GM18511 (cell line): ENCODE data around the gene AHCTF1.

Experiments used
- ATAC-seq: cut with Tn5 transposase; IDR thresholded peaks from one replicate; pipeline ENCODE4 v1.9.1; 2021; ENCODE audit warnings: mild to moderate bottlenecking, moderate library complexity; ENCODE audit not compliant: unreplicated experiment

Gene AHCTF1, protein sequence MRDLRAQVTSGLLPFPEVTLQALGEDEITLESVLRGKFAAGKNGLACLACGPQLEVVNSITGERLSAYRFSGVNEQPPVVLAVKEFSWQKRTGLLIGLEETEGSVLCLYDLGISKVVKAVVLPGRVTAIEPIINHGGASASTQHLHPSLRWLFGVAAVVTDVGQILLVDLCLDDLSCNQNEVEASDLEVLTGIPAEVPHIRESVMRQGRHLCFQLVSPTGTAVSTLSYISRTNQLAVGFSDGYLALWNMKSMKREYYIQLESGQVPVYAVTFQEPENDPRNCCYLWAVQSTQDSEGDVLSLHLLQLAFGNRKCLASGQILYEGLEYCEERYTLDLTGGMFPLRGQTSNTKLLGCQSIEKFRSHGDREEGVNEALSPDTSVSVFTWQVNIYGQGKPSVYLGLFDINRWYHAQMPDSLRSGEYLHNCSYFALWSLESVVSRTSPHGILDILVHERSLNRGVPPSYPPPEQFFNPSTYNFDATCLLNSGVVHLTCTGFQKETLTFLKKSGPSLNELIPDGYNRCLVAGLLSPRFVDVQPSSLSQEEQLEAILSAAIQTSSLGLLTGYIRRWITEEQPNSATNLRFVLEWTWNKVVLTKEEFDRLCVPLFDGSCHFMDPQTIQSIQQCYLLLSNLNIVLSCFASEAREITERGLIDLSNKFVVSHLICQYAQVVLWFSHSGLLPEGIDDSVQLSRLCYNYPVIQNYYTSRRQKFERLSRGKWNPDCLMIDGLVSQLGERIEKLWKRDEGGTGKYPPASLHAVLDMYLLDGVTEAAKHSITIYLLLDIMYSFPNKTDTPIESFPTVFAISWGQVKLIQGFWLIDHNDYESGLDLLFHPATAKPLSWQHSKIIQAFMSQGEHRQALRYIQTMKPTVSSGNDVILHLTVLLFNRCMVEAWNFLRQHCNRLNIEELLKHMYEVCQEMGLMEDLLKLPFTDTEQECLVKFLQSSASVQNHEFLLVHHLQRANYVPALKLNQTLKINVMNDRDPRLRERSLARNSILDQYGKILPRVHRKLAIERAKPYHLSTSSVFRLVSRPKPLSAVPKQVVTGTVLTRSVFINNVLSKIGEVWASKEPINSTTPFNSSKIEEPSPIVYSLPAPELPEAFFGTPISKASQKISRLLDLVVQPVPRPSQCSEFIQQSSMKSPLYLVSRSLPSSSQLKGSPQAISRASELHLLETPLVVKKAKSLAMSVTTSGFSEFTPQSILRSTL (N-terminal part only)

DNA sequence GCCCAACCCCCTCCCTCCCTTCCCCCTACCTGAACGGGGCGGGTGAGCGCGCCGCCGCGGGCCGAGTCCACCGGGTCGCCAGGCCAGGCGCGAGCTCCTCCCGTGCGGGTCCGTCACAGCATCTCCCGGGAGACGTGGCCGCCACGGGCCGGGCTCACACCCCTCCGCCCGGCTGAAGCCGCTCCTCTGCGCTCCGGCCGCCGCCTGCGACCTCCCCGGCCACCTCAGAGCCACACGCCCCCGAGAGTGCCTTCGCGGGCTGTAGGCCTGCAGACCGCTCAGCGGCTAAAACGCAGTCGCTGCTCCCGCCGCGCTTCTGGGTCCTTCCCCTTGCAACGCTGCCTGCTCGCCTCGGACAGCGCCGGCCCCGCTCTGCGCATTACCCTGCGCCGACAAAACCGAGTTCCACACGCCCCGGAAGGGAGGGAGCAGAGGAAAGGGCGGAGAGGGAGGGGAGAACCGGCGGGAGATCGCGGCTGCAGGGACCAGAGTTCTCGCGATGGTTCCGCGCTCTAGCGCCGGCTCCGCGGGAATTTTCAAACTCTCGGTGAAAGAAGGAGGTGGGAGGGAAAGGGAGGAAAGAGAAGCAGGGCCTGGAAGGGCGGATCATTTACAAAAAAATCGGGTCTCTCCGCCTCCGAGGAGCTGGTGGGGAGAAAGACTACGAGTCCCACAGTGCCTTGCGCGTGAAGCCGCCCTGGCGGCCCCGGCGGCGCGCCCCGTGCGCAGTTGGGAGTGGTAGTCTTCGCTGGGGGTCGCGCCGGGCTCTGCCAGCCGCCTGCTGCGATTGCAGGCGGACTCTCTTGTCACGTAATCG is at the start of gene AHCTF1:
AHCTF1 (minus strand) TSS at position 400 of the 817 bp plus-strand sequence. CDS start 13,578 bp downstream, outside the sequence.
- ATAC-seq, result peak; percentile 91

- ATAC-seq, result no peak
Observed at GRCh38 chr1:246978785-246979184, 47.0 kb upstream of the AHCTF1 start.

- ATAC-seq, result no peak
Observed at GRCh38 chr1:246978281-246978680, 46.5 kb upstream of the AHCTF1 start.

DNA sequence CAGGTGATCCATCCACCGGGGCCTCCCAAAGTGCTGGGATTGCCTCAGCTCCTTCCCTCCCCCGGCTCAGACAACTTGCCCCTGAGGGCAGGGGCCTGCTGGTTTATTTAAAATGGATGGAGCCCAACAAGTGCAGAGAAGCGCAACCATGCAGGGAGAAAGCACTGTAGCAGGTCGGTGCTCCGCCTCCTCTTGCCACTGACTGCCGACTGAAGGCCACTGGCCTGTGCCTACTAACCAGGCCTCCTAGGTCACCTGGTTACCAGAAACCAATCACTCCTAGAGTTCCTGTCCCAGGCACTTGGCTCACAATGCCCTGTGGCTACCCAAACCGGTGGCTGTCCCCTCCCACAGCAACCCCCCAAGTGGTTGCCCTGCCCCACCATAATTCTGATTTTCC is 40.2 kb upstream of the AHCTF1 start:
- ATAC-seq, result no peak

DNA sequence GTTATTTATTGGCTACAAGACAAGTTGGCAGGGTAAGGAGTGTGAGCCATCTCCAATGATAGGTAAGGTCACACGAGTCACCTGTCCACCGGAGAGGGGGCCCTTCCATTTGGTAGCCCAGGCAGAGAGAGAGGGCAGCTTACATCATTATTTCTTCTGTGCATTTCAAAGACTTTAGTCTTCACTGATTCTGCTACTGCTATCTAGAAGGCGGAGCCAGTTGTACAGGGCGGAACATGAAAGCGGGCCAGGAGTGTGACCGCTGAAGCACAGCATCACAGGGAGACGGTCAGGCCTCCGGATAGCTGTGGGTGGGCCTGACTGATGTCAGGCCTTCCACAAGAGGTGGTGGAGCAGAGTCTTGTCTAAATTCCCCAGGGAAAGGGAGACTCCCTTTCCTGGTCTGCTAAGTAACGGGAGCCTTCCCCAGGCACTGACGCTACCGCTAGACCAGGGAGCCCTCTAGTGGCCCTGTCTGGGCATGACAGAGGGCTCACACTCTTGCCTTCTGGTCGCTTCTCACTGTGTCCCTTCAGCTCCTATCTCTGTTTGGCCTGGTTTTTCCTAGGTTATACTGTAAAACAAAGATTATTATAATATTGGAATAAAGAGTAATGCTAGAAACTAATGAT is 39.5 kb upstream of the AHCTF1 start:
- no peak for ATAC-seq

DNA sequence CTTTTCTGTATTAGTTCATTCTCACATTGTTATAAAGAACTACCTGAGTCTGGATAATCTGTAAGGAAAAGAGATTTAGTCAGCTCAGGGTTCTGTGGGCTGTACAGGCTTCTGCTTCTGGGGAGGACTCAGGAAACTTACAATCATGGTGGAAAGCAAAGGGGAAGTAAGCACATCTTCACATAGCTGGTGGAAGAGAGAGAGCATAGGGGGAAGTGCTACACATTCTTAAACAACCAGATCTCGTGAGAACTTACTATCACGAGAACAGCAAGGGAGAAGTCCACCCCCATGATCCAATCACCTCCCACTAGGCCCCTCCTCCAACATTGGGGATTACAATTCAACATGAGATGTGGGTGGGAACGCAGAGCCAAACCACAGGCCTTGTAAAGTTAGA is 37.9 kb upstream of the AHCTF1 start:
- no peak for ATAC-seq

DNA sequence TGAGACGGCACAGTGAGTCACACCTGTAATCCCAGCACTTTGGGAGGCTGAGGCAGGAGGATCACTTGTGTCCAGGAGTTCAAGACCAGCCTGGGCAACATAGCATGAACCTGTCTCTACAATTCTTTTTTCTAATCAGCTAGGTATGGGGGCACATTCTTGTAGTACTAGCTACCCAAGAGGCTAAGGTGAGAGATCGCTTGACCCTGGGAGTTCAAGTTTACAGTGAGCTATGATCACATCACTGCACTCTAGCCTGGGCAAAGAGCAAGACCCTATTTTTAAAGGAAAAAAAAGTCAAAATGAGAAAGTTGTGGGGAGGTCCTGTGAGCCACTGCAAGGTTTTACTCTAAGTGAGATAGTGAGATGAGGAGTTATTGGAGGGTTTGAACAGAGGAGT is 34.8 kb upstream of the AHCTF1 start:
- no peak for ATAC-seq

DNA sequence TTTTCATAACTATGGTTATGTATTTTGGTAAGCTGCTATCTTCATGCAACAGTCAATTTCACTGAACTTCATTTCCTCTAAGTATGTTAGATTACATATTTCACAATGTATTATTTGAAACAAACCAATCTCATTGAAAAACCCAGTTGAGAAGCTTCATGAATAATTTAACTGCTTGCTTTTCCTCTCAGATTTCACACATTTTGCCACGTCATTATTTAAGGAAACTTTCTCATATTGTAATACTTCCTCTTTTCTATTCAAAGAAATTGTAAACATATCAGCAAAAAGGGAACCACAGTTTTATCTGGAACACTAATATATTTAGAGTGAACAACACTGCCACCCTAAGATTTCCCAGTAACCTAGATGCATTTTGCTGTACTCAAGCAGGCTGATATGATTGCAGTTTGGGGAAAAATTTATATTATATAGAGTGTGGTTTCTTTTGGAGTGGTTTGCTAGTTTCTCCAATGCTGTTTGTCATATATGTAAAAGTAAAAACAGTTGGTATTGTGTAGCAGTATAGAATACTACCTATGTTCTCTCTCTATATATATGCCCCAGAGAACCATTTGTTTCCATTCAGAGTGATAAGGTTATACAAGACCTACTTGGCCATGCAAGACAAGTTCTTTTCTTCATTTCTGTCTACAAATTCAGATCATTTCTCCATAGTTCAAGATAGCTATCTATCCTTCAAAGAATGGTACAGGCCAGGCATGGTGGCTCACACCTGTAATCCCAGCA is 28.4 kb upstream of the AHCTF1 start:
- ATAC-seq, result peak; percentile 70

GRCh38 chr1:246954126-246954525 is 22.4 kb upstream of the AHCTF1 start:
- no peak for ATAC-seq

DNA sequence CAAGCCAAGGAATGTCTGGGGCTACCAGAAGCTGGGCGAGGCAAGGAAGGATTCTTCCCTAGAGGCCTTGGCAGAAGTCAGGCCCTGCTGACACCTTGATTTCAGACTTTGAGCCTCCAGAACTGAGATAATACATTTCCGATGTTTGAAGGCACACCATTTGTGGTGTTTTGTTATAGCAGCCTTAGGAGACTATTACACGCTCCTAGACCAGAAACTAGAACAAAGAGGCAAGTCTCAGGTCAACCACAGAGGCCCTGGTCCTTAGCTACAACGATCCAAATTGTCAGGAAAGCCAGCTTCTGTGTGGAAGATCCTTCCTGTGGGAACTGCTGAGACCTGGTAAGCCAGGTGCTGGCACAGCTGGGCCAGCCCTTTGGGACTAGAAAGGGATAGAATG is 19.7 kb upstream of the AHCTF1 start:
- no peak for ATAC-seq

DNA sequence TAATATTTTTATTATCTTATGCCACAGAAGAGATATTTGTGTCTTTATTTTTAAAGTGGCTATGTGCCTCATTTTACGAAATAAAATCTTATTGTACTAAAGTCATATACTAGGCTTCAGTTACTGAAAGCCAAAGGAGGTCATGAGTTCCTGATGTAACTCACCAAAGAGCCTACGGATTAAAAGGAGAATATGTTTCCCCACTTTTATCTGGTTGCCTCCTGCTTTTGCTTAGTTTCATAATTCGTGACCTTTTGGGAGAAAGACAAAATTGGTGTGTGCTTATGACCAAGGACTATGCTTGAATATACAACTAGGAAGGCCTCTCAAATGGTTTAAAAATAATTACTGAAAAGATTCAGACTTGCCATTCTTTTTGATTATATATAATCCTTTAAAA is 18.2 kb upstream of the AHCTF1 start:
- no peak for ATAC-seq

DNA sequence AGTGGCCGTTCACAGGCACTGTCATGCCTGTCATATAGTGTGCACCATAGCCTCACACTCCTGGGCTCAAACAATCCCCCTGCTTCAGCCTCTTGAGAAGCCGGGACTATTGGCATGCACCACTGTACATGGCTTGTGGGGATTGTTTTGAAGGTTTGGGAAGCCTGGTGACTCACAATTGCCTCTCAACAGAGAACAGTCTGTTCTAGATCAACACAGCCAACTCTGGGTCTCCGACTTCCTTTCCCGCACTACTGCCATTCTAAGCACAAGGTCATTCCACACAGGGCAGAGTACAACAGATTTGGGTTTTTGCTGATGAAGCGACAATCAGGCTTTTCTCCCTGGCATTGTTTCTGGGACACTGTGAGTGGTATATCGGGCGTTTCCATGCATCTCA is 15.5 kb upstream of the AHCTF1 start:
- no peak for ATAC-seq

DNA sequence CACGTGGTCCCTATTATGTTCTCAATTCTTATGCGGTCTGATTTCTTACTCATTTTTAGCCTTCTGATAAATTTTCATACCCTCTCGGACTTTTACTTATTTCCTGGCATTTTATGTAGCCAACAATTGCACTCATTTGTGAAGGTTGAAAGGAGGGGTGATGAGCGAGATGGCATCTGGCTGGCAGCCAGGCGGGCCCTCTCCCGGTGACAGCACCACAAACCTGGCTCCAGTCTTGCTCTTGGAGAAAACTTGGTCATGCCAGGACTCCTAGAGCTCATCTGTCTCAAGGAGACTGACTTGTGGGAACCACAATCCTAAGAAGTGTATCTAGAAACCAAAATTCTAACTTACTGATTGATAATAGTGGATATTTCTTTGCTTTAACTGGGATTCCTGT is 14.6 kb upstream of the AHCTF1 start:
- no peak for ATAC-seq

GRCh38 chr1:246934765-246935164 is 3.0 kb upstream of the AHCTF1 start:
- ATAC-seq, result no peak

DNA sequence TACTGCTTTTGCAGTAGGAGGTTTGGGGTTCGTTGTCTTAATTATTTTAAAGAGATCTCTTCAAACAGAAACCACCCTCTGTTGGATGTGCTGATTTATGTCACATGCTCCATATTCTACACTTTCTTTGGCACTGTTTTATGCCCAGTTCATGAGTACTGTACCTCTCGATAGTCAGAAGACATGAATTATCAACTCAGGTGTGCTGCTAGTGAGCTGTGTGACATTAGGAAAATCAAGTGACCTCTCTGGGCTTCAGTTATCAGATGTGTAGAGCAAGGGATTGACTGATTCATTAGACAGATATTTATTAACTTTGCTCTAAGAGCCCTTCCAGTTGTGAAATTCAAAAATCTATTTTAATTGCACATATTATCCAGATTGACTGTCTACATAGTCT is 2.1 kb upstream of the AHCTF1 start:
- ATAC-seq, result no peak

DNA sequence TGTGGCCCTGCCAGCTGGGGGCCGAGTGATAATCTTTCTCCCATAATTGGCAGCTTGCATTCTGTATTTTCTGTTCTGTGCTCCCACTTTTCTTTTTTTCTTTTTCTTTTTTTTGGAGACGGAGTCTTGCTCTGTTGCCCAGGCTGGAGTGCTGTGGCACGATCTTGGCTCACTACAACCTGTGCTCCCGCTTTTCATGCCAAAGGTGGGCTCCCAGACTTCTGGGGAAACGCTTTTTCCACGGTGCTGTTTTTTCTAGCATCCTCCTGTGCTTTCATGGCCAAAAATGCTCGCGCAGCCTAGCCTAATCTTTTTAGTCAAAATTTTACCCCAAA is 585 bp upstream of the AHCTF1 start:
- ATAC-seq, result no peak

- peak; percentile 37 for ATAC-seq
Observed at GRCh38 chr1:246930830-246931548, 759 bp downstream of the AHCTF1 start.

- no peak for ATAC-seq
Observed at GRCh38 chr1:246925997-246926626, 5.6 kb downstream of the AHCTF1 start.
